ENCODE data around the gene ASPSCR1. TPM values are rescaled to one million over a fixed set of nuclear protein-coding genes. Genes with fewer than 3 reads are reported as not detected.

ASPSCR1 gene
- total and polyA plus RNA-seq, 2 of the 13 experiments (the other 11 are each of a cell fraction or from before 2014, with no cell fraction given), result 274 to 314 TPM

DNA sequence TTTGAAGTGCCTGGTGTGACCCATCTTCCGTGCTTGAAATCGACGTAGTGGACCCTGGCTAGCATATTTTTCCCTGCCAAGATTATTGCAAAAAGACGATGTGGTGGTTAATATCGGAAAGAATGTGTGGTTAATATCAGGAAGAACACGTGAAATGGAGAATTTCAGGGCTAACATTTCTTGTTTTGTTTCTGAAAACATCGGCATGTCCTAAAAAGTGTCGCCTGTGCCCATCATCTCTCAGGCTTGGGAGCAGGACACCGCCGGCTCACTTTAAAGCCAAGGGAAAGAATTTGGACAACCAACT lies 60.4 kb downstream of the ASPSCR1 start (continued):
- TF ChIP-seq ZBTB34 (CRISPR knock-in tag; IDR thresholded peaks at IDR 0.05) (no peak), SMYD3 (CRISPR knock-in tag; IDR thresholded peaks at IDR 0.05) (0 out of 2 replicates have a peak, but pooled peaks have one; percentile 6), HNF1B (CRISPR knock-in tag; IDR thresholded peaks at IDR 0.05) (peak; percentile 76; the same call in 1 of the 2 replicates), ZNF570 (CRISPR knock-in tag; IDR thresholded peaks at IDR 0.05; ENCODE audit: borderline replicate concordance) (no peak), ZNF816 (CRISPR knock-in tag; IDR thresholded peaks at IDR 0.05; ENCODE audit: borderline replicate concordance) (no peak), CEBPG (CRISPR knock-in tag; IDR thresholded peaks at IDR 0.05) (no peak), BCL6 (CRISPR knock-in tag; IDR thresholded peaks at IDR 0.05) (no peak), KAT8 (CRISPR knock-in tag; IDR thresholded peaks at IDR 0.05) (peak; percentile 3; the same call in 1 of the 2 replicates), PAWR (CRISPR knock-in tag; IDR thresholded peaks at IDR 0.05; ENCODE audit: borderline replicate concordance) (no peak), ZEB1 (IDR thresholded peaks at IDR 0.05; ENCODE audit: insufficient replicate concordance, low read depth) (peak; percentile 19), ZZZ3 (CRISPR knock-in tag; IDR thresholded peaks at IDR 0.05; ENCODE audit: borderline replicate concordance) (no peak), MTA1 (CRISPR knock-in tag; IDR thresholded peaks at IDR 0.05; ENCODE audit: borderline replicate concordance) (no peak), ZNF136 (CRISPR knock-in tag; IDR thresholded peaks at IDR 0.05; ENCODE audit: low read depth) (peak; percentile 31; the same call in 1 of the 2 replicates), MXI1 (IDR thresholded peaks at IDR 0.05; ENCODE audit: borderline replicate concordance, low read depth, low read length) (peak; percentile 51; the same call in 1 of the 3 replicates), ARID4A (CRISPR knock-in tag; IDR thresholded peaks at IDR 0.05; ENCODE audit: borderline replicate concordance) (no peak), WIZ (CRISPR knock-in tag; IDR thresholded peaks at IDR 0.05) (0 out of 2 replicates have a peak, but pooled peaks have one; percentile 3), REXO4 (CRISPR knock-in tag; IDR thresholded peaks at IDR 0.05; ENCODE audit: borderline replicate concordance) (no peak), KDM4B (CRISPR knock-in tag; IDR thresholded peaks at IDR 0.05) (no peak), NFKBIZ (CRISPR knock-in tag; IDR thresholded peaks at IDR 0.05) (0 out of 2 replicates have a peak, but pooled peaks have one; percentile 6), GTF2F1 (IDR thresholded peaks at IDR 0.05; ENCODE audit: low read length) (no peak), RORA (CRISPR knock-in tag; IDR thresholded peaks at IDR 0.05) (no peak), ZNF543 (CRISPR knock-in tag; IDR thresholded peaks at IDR 0.05) (no peak), ZNF124 (CRISPR knock-in tag; IDR thresholded peaks at IDR 0.05) (no peak)
